NAMALWA (cell line): ENCODE data around the gene TNFRSF9.
A peak's percentile ranks its signal among the peaks of the same experiment; 100 is the strongest.

ENCODE experiments used
- DNase-seq: peaks from one replicate; pipeline ENCODE4 v3.0.0-alpha.2; 2015; ENCODE audit warnings: low spot score

TNFRSF9 gene

DNA sequence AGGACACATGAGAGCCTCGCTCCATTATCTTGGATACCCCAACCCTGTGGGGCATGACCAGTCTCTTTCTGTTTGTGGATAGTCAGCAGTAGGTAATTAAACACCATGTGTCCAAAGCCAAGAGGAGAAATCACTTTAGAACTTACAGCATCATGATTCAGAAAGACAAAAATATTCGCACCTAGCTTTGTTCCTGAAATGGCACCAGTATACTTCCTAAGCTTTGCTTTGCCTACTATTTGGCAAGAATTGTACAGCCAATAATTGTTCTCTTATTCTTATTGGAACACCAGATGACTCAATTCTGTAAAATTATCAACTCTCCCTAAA is 24.2 kb downstream of the TNFRSF9 start:
- no peak for DNase-seq

DNA sequence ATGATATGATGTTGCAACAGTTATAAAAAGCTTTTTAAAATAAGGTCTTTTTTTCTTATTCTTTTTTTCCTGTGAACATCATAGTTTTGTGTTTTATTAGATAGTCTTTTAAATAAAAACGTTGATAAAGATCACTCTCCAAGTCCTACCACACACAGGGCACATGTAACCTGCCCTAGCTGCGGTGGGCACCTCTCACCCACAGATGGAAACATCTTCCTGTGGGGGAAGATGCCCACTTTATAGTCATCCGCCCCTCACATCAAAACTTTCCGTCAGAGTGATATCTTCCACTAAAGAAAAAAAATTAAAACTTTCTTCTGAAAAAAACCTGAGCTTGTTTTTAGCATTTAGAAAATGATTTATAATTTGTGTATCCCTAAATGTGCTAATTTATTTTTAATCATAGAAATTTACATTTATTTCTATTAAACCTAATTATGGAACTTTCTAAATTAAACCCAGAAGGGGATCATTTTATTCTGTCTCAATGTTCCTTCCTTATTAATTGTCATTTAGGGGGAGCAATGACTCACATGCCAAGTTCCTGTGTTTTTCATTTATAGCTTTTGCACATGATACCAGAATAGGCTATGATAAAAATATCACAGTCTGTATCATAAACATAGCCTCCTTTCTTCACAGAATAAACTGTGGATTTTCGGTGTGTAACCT is 24.7 kb downstream of the TNFRSF9 start:
- DNase-seq: no peak

DNA sequence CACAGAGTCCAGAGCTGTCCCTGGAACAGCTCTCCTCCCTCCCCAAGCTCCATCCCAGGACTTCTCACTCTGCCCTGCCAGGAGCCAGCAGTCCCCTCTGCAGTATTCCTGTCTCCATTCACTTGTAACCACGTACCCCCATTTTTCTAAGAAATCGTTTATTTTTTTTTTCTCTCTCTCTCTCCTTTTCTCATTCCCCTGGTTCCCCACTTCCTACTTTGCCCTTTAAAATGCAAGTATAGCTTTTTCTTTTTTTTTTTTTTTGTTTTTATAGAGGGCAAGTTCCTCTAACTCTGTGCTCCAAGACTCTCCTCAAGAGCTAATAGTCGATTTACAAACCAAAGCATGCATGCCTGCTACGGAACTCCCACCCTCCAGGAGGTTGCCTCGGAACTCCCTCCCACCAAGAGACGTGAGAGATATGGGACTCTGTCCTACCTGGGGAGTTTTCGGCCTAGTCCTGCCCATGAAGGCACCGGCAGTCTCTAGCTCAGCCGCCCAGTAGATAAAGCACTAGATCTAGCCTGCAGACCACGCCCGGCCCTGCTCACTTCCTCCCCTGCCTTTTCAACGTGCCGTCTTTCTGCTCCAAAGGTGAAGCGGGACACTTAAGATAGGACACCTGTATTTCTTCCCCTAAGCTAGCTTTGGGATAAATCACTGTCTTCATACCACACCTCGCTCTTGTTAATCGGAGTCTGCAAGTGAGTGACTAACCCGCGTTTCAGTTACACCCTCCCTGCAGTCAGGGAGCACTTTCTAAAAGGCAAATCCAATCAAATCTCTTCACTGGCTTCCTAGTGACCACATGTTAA is 27.7 kb downstream of the TNFRSF9 start:
- no peak for DNase-seq

DNA sequence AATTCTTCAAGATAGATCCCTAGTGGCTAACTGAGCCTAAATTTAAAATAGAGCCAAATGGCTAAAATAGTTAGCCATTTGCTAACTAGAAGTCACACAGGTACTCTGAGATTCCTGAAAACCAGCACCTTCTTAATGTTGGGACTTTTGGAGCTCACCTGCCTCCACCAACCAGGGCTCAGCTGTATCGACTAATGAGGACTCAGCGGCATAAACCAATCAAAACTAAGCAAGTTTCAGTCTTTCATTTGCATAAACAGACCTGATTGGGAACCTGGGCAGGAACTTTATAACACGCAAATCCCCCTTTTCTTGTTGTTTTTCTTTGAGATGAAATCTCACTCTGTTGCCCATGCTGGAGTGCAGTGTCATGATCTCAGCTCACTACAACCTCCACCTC is 28.5 kb downstream of the TNFRSF9 start:
- DNase-seq: no peak

DNA sequence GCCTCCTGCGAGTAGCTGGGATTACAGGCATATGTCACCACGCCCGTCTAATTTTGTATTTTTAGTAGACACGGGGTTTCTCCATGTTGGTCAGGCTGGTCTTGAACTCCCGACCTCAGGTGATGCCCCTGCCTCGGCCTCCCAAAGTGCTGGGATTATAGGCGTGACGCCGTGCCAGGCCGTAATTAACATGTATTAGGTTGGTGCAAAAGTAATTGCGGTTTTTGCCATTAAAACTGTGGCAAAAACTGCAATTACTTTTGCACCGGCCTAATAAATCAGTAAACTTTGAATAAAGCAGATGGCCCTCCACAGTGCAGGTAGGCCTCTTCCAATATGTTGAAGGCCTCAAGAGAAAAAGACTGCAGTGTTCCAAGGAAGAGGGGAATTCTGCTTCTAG is 35.4 kb downstream of the TNFRSF9 start:
- DNase-seq: no peak

DNA sequence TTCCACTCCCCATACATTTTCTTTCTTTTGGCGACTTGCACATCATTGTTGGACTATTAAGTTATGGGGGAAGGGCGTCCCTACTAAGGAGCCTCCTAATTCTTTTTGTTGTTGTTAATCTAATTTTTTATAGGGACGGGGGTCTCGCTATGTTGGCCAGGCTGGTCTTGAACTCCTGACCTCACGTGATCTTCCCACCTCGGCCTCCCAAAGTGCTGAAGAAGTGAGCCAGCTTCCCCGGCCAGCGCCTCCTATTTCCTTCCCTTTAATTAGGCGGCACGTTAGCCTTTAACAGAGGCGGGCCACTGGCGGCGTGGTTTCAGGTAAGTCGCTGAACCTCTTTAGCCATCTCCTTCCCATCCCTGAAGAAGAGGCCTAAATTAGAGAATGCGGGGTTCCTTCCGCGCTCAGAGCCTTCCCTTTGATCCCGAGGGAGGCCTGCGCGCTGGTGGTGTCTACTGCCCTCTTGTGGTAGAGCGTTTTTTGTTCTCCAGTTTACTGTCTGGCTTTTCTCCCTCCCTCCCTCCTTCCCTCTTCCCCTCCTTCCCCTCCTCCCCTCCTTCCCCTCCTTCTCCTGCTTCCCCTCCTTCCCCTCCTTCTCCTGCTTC is 38.1 kb downstream of the TNFRSF9 start:
- peak; percentile 75 for DNase-seq

DNA sequence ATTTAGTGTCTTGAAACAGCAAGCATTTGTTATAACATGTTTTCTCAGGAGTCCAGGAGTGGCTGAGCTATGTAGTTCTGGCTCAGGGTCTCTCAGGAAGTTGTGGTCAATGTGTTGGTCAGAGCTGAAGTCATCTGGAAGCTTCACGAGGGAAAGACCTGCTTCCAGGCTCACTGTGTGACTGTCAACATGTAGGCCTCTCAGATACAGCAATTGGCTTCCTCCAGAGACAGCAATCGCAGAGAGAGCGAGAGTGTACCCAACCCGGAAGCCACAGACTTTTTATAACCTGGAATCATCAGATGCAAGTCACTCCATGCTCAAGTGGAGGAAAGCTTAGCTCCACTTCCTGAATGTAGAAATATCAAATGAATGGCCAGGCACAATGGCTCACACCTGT is 40.9 kb downstream of the TNFRSF9 start:
- DNase-seq: no peak

DNA sequence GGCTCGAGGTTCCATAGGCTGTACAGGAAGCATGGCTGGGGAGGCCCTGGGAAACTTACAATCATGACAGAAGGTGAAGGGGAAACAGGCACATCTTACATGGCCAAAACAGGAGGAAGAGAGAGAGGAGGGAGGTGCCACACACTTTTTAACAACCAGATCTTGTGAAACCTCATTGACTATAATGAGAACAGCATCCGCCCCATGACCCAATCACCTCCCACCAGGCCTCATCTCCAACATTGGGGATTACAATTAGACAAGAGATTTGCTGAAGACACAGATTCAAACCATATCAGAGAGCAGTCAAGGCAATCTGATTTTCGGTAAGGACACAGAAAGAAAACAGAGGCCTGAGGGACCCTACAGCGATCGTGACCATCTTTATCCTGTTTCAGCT is 41.7 kb downstream of the TNFRSF9 start:
- no peak for DNase-seq

DNA sequence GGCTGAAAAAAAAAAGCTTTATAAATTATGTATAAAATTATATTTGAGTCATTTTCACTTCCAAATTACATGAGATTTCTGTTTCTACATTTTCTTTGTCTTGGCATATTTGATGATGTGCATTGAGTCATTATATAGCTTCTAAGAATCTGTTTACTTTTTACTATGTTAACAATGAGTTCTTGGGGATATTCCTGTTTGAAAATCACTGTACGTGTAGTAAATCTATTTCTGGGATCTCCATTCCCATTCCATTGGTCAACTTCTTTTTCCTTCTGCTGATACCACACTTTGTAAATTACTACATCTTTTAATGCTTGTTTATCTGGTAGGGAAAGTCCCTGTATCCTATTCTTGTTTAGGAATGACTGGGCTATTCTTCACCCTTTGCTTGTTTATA is 43.6 kb downstream of the TNFRSF9 start:
- no peak for DNase-seq

DNA sequence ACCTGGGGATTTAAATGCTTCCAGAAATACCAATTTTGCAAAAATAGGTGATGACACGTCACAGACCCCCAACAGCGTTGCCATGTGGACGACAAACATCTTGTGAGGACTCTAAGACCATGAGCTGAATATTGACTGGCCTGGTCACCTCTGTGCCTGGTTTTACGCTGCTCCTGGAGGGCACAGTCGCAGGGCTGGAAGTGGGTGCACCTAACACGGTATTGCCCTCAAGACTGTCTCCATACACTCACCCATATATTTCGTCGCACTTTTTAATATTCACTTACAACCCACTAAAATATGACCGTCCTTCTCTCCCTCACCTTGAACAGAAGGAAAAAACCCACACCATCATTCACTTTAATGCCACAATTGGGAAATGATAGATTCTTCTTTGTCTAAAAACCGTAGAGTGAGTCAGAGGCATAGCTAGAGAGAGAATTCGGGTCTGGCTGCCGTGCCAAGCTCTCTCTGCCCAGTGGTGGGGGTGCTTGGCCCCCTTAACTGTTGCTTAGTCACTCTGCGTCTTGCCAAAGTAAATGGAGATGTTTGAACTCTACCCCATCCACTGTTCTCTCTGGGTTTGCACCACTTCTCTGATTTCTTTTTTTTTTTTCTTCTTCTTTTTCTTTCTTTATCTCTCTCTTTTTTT is 47.0 kb downstream of the TNFRSF9 start:
- DNase-seq: no peak

DNA sequence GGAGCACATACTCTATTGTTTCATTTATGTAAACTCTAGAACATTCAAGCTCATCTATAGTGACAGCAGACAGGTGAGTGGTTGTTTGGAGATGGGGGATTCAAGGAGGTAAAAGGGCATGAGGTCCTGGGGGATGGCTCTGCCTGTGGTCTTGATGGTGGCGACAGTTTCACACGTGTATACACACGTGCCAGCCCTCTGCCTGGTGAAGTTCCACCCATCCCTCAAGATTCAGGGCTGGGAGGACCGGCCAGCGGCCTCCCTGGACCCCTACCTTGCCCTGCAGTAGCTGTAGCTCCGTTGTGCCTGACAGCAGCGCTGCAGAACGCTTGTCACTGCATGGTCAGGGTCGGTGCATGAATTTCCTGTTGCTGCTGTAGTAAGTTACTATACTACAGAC is 48.8 kb downstream of the TNFRSF9 start:
- DNase-seq: no peak

DNA sequence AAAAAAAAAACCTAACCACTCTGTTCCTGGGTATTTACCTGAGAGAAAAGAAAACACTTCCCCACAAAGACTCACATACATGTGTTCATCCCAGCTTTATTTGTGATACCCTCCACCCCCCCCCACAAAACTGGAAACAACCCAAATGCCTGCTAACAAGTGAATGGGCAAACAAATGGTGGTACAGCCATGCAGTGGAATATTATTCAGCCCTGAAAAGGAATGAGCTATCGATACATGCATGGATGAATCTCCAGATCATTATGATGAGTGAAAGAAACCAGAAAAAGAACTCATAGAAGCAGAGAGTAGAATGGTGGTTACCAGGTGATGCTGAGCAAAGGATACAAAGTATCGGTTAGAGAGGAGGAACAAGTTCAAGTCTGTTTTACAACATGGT is 49.8 kb downstream of the TNFRSF9 start:
- no peak for DNase-seq

DNA sequence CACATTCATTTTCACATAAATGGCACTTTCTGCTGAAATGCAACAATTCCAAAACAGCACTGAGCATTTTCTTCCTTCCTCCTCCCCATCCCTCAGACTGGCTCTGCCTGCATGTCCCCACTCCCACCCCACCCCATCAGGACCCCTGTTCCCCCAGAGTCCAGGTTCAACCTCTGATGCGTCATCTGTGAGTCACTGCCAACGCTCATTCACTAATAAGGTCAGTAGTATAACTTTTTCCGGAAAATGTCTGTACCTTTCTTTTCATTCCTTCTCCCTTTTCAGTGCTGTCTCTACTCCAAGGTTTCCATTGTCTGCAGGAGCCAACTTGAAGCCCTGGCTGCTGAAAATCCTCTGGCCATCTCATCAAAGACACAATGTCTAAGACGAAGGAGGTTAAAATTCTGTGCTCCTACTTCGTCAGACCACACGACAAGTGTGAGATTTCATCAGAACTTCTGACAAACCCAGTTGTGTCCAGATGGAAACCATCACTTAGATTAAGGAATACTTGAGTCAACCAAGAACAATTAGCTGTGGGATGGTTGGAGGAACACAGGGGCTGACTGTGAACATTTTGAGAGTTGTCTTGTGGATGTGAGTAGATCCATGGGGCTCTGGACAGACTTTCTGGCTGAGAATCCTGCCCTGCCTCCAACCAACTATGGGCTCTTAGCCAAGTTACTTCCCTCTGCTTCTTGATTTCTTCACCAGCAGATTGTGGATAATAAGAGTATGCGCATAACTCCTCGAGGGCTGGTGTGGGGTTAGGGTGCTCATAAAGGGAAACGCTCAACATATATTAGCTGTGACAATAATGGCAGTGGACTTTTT is 52.2 kb downstream of the TNFRSF9 start:
- no peak for DNase-seq

DNA sequence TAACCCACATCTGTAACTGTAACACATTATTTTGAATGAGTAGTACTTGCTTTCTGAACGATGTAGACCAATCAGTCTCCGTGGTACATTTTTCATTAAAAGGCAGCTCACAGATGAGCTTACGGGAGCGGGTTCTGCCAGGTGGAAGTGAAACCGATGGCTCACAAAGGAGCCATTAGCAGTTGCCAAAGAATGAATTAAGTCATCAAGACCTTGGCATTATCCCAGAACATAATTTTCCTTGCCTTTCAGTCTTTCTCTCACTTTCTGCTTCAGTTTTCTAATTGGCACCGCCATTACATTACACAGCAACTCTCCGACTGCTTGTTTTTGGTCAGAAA is 54.3 kb downstream of the TNFRSF9 start:
- DNase-seq: no peak

DNA sequence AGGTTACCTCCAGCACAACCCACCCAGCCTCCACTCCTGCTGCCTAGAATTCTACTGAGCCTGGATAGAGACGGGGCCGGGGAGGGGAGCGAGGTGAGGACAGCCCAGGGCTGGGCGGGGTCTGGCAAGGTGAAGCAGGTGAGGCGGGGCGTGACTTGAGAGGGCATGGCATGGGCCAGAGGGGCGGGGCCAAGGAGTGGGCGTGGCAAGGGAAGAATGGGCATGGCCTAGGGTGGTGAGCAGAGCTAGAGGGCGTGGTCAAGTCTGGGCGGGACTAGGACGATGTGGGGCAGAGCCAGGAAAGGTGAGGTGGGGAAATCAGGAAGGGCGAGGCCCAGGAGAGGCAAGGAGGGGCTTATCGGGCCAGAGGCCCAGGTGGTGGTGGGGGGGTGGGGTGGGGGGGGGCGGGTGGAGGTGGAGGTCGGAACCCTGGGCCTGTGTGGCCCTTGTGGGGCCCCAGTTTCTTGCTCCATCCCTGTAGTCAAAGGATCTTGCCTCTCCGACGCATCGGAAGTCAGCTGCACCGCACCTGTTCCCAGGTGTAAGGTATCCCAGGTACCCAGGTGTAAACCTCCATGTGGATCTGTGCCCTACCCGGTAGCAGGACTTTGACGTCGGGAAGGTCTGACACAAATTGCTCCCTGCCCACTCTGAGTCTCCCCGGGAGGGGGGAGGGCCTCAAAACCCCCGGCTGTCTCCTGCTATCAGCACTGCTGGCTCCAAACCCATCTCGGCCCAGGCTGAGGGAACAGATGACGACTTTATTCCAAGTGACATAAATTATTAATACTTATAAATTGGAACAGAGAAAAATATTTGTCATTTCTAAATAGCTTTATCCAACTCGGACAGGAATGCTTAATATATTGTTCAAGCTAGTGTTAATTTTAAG is 54.9 kb downstream of the TNFRSF9 start:
- peak; percentile 75 for DNase-seq

DNA sequence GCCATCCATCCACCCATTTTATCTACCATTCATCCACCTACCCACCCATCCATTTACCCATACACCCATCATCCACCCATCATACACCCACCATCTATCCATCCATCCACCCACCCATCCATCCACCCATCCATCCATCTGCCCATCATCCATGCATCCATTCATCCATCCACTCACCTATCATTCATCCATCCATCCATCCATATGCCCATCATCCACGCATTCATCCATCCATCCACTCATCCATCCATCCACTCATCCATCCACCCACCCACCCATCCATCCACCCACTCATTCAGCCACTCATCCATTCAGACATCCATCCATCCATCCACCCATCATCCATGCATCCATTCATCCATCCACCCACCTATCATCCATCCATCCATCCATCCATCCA is 55.9 kb downstream of the TNFRSF9 start:
- DNase-seq: no peak

DNA sequence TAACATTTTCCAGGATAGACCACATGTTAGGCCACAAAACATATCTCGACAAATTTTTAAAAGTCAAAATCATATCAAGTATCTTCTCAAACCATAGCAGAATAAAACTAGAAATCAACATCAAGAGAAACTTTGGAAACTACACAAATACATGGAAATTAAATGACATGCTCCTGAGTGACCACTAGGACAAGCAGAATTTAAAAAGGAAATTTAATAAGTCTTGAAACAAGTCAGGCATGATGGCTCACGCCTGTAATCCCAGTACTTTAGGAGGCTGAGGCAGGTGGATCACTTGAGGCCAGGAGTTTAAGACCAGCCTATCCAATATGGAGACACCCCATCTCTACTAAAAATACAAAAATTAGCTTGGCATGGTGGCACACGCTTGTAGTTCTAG is 61.4 kb downstream of the TNFRSF9 start:
- no peak for DNase-seq

DNA sequence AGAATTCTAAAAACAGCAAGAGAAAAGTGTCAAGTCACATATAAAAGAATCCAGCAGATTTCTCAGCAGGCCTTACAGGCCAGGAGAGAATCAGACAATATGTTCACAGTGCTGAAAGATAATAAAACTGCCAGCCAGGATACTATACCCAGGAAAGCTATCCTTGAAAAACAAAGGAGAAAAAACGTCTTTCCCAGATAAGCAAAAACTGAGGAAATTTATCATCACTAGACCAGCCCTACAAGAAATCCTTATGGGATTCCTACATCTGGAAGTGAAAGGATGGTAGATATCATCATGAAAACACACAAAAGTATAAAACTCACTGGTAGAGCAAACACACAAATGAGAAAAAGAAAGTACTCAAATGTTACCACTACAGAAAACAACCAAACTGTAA is 62.6 kb downstream of the TNFRSF9 start:
- no peak for DNase-seq

DNA sequence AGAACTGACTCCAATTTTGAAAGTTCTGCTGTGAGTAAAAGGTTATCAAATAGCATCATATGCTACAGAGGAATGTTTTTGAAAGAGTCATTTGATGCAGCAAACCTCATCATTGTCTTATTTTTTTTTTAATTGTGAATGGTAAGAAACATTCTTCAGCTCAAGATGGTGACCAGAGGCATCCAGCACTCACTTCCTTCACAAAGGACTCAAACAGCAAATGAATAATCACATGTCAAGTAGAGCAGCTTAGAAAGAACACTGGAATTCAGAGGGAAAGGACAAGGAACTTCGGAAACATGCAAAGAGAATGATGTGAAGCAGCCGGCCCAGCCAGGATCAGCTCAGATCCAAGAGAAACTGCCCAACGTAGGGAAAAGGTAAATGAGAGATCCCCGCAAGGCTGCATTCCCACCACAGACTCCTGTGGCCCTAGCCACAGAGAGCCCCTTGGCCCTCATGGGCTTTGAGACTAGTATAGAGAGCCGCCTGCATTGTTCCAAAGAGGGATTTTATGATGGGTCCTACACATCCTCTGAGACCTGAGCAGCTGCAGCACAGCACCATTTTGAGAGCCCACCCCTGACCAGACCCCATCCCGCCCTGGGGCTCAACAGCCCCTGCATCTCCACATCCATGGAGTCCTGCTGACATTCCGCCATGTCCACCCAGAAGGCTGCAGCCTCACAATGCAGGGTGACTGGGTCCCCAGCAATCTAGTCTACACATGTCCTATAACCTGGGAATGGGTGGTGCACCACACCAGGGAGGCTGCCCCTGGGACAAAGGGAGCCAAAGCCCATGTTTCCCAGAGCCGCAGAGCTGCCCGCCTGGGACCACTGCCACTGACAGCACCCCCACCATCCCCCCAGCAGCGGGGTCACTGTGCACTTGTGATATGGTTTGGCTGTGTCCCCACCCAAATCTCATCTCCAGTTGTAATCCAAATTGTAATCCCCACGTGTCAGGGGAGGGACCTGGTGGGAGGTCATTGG is 66.5 kb downstream of the TNFRSF9 start:
- DNase-seq: no peak

DNA sequence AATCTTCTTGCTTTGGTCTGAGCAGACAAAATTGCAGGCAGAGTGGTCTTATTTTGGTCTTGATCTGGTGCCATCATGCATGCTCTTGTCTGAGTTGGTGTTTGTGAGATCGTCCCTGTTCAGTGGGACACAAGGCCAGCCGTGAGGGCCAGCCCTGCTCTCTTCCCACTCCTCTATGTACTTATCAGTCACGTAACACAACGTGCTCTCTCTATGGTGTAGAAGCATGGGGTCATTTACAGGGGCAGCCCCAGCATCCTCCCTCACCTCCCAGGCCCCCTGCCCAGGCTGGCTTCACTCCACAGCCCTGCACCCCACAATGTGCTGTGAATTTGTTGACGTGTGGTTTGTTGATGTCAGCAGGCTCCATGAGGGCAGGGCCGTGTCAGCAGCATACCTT is 69.5 kb downstream of the TNFRSF9 start:
- no peak for DNase-seq
